ENCODE results near the gene DHX40. TPM values are rescaled to one million over a fixed set of nuclear protein-coding genes. Genes with fewer than 3 reads are reported as not detected.

The DHX40 gene
- total RNA-seq (10 to 100 TPM; 22.0 to 33.5 (median 28.1) TPM), polyA plus RNA-seq (10 to 100 TPM in 1 of 3 donors, 1 to 10 TPM in 2; 9.3 to 10.8 (median 9.4) TPM)
- long read RNA-seq, donor 1, partial matches to known transcripts = 0 of 4 reads
- long read RNA-seq, donor 1, other reads (novel, unspliced or antisense) = 0 of 4 reads
- long read RNA-seq, donor 2, partial matches to known transcripts = 0 of 1 reads
- long read RNA-seq, donor 2, other reads (novel, unspliced or antisense) = 0 of 1 reads

- H3K9me3 ChIP-seq = no peaks in the 10 kb centered on the region
- peaks cover 0 to 14% (median 0%) of the 10 kb centered on the region in 6 donors for H3K36me3 ChIP-seq
- TF ChIP-seq POLR2AphosphoS5 (IDR thresholded peaks at IDR 0.05) = peak; percentile 92 to 98 (median 96)
- TF ChIP-seq POLR2A (IDR thresholded peaks at IDR 0.05) = peak in 1 of 3 donors; percentile 24
- no peak for TF ChIP-seq CTCF (IDR thresholded peaks at IDR 0.05 in 8 of 11, conservative IDR thresholded peaks at IDR 0.05 in 3 of 11)
- peak within 1 kb of the TSS; percentile 73 to 95 (median 86) for H3K4me3 ChIP-seq
- intact Hi-C loops (cut with DNase I; ENCODE audit: low total_unique reads) = loop anchor here (10.0 kb wide), 1 partner anchor 251 kb away; no protein-coding TSS in a partner anchor
- 10 to 16% (median 10%) methylated on average over 44 to 62 of the region's 62 CpGs for WGBS, 5 donors
- no peaks in the 10 kb centered on the region for H3K27me3 ChIP-seq (replicated peaks in 1 of 7)
- H3K27ac ChIP-seq = peak within 1 kb of the TSS; percentile 68 to 90 (median 86)
- DNase-seq = peak; percentile 98
- peaks cover 9 to 33% (median 17%) of the 10 kb centered on the region in 6 donors for H3K4me1 ChIP-seq
These were observed at the start of gene DHX40 for GRCh38 chr17:59565171-59565958. Gene DHX40 (plus strand): TSS chr17:59565610. CDS start chr17:59565672, 62 bp downstream.

GRCh38 chr17:59516451-59516850, 49.0 kb upstream of the DHX40 start:
- Histone ChIP-seq H3K9me3 (no peaks in the 10 kb centered on the region), H3K4me1 (peaks cover 4 to 31% (median 15%) of the 10 kb centered on the region in 6 donors), H3K27me3 (replicated peaks in 1 of 7) (no peaks in the 10 kb centered on the region), H3K36me3 (no peaks in the 10 kb centered on the region), H3K4me3 (no peak overlapping the region), H3K27ac (no peak overlapping the region)
- WGBS, 5 donors = 76 to 91% (median 83%) methylated on average over 2 of the region's 2 CpGs
- DNase-seq = no peak
- TF ChIP-seq POLR2AphosphoS5 (IDR thresholded peaks at IDR 0.05) (no peak), POLR2A (IDR thresholded peaks at IDR 0.05) (no peak), CTCF (IDR thresholded peaks at IDR 0.05 in 8 of 11, conservative IDR thresholded peaks at IDR 0.05 in 3 of 11) (no peak)
- intact Hi-C loops (cut with DNase I; ENCODE audit: low total_unique reads) = no loop called here

- no peaks in the 10 kb centered on the region for H3K27me3 ChIP-seq (replicated peaks in 1 of 7)
- DNase-seq = no peak
- H3K4me1 ChIP-seq = peaks cover 8 to 27% (median 12%) of the 10 kb centered on the region in 6 donors
- H3K27ac ChIP-seq = no peak overlapping the region
- no peaks in the 10 kb centered on the region for H3K9me3 ChIP-seq
- TF ChIP-seq CTCF (IDR thresholded peaks at IDR 0.05 in 8 of 11, conservative IDR thresholded peaks at IDR 0.05 in 3 of 11) = no peak
- no peak for TF ChIP-seq POLR2A (IDR thresholded peaks at IDR 0.05)
- no peak for TF ChIP-seq POLR2AphosphoS5 (IDR thresholded peaks at IDR 0.05)
- no peaks in the 10 kb centered on the region for H3K36me3 ChIP-seq
- intact Hi-C loops (cut with DNase I; ENCODE audit: low total_unique reads) = no loop called here
- 62 to 92% (median 83%) methylated on average over 2 of the region's 2 CpGs for WGBS, 5 donors
- no peak overlapping the region for H3K4me3 ChIP-seq
These were observed 46.3 kb upstream of the DHX40 start for GRCh38 chr17:59519132-59519531.

GRCh38 chr17:59520251-59520650, 45.2 kb upstream of the DHX40 start:
- H3K4me1 ChIP-seq = peaks cover 4 to 19% (median 8%) of the 10 kb centered on the region in 6 donors
- no peak overlapping the region for H3K4me3 ChIP-seq
- intact Hi-C loops (cut with DNase I; ENCODE audit: low total_unique reads) = loop anchor here (10.0 kb wide), 1 partner anchor 205 kb away; no protein-coding TSS in a partner anchor
- no peak overlapping the region for H3K27ac ChIP-seq
- no peak for DNase-seq
- H3K27me3 ChIP-seq (replicated peaks in 1 of 7) = no peaks in the 10 kb centered on the region
- no peaks in the 10 kb centered on the region for H3K36me3 ChIP-seq
- no peaks in the 10 kb centered on the region for H3K9me3 ChIP-seq
- TF ChIP-seq POLR2A (IDR thresholded peaks at IDR 0.05) (no peak), POLR2AphosphoS5 (IDR thresholded peaks at IDR 0.05) (no peak), CTCF (IDR thresholded peaks at IDR 0.05 in 8 of 11, conservative IDR thresholded peaks at IDR 0.05 in 3 of 11) (no peak)
- WGBS, 5 donors = 53 to 64% (median 57%) methylated on average over 5 of the region's 5 CpGs
